T-cell (primary cell): Measurements from ENCODE around the gene SEL1L. TPM values are rescaled to one million over a fixed set of nuclear protein-coding genes. Genes with fewer than 3 reads are reported as not detected.
"Not testable (repeated sequence)": the region's sequence is repeated elsewhere in the genome, so short reads cannot be mapped to it uniquely, and the experiment has no call there.

Experiments
- ATAC-seq, 4 experiments: fragments of 200-7000 bp in 3 of 4; fragments of 150-1000 bp in 1 of 4; cut with Tn5 transposase; replicated peaks in 1 of 4; 1 replicate in 3 of 4; 2 replicates in 1 of 4; pipeline ENCODE4 v1.10.0; 2021; ENCODE audit warnings: moderate library complexity in 3 of 4, mild to moderate bottlenecking in 2 of 4, moderate number of reproducible peaks in 1 of 4
- CTCF ChIA-PET, 2 donors: fragments of 300-600 bp; sonication (Branson Sonifier 250); formaldehyde crosslinking; loops; one replicate each; lab custom pipeline; 2022; ENCODE audit warnings: antibody characterized with exemption in 2 of 2; lab: Charles Lee
- POLR2A ChIA-PET, 2 donors: fragments of 300-600 bp; sonication (Branson Sonifier 250); formaldehyde crosslinking; loops; one replicate each; lab custom pipeline; 2022; ENCODE audit warnings: antibody characterized with exemption in 2 of 2; lab: Charles Lee
- DNase-seq, 35 experiments: peaks; one replicate each; pipeline versions ENCODE4 v3.0.0 to v3.0.0-alpha.2; 2013 to 2023
- H3K27ac ChIP-seq: one replicate; pipeline ENCODE4 v1.5.1; 2013; ENCODE audit warnings: low read length
- H3K27me3 ChIP-seq, 2 experiments: replicated peaks in 1 of 2; 1 replicate in 1 of 2; 2 replicates in 1 of 2; pipeline versions ENCODE4 v1.6.1 to v1.7.0; 2013; ENCODE audit warnings: low read length in 1 of 2, mixed read lengths in 1 of 2; ENCODE audit not compliant: control insufficient read depth in 2 of 2, insufficient read depth in 2 of 2; ENCODE audit errors: extremely low read depth in 1 of 2
- H3K36me3 ChIP-seq, 2 donors: 1 replicate in 1 of 2; 2 replicates in 1 of 2; pipeline versions ENCODE4 v1.6.1 to v1.7.0; 2013; ENCODE audit warnings: low read length in 1 of 2; ENCODE audit not compliant: control insufficient read depth in 2 of 2, insufficient read depth in 1 of 2; ENCODE audit errors: extremely low read depth in 1 of 2
- H3K4me1 ChIP-seq, 2 experiments: 1 replicate in 1 of 2; 2 replicates in 1 of 2; pipeline versions ENCODE4 v1.6.1 to v1.7.0; 2013; ENCODE audit warnings: low read length in 2 of 2, mixed read lengths in 1 of 2; ENCODE audit not compliant: insufficient read depth in 2 of 2, control insufficient read depth in 1 of 2; ENCODE audit errors: extremely low read depth in 1 of 2
- H3K4me3 ChIP-seq, 2 donors: 1 replicate in 1 of 2; 2 replicates in 1 of 2; pipeline versions ENCODE4 v1.5.1 to v1.7.0; 2013; ENCODE audit warnings: mild to moderate bottlenecking in 2 of 2, low read length in 1 of 2, moderate library complexity in 1 of 2; ENCODE audit not compliant: control insufficient read depth in 1 of 2; ENCODE audit errors: extremely low read depth in 1 of 2
- H3K9me3 ChIP-seq: 2 replicates; pipeline ENCODE4 v1.7.0; 2013
- H3K27ac Mint-ChIP-seq, 2 donors: one replicate each; pipeline ENCODE4 v1.8.0; 2020 to 2021; ENCODE audit warnings: mild to moderate bottlenecking in 2 of 2, mixed read lengths in 2 of 2
- H3K27me3 Mint-ChIP-seq, 2 donors: one replicate each; pipeline ENCODE4 v1.8.0; 2021 to 2022; ENCODE audit warnings: mixed read lengths in 2 of 2
- H3K36me3 Mint-ChIP-seq: one replicate; pipeline ENCODE4 v1.8.0; 2021; ENCODE audit warnings: mixed read lengths
- H3K4me1 Mint-ChIP-seq, 3 donors: one replicate each; pipeline ENCODE4 v1.8.0; 2020 to 2022; ENCODE audit warnings: mixed read lengths in 3 of 3, mild to moderate bottlenecking in 1 of 3
- H3K4me3 Mint-ChIP-seq, 3 donors: one replicate each; pipeline ENCODE4 v1.8.0; 2020 to 2022; ENCODE audit warnings: mild to moderate bottlenecking in 3 of 3, mixed read lengths in 3 of 3, moderate library complexity in 3 of 3
- H3K9me3 Mint-ChIP-seq, 3 donors: one replicate each; pipeline ENCODE4 v1.8.0; 2020 to 2022; ENCODE audit warnings: mixed read lengths in 3 of 3
- WGBS: methylation state at CpG from one replicate; pipeline ENCODE4 v1.1.5; 2013; ENCODE audit warnings: missing lambda C conversion rate; ENCODE audit not compliant: insufficient coverage; 5-methylcytosine and 5-hydroxymethylcytosine counted together
- total RNA-seq, 35 experiments: library from RNA in 6 of 35; stranded (reverse) in 6 of 35; fragments of 120-200 nt in 1 of 35; gene quantifications; one replicate each; pipeline versions ENCODE4 v1.2.1 to v1.2.4 and lab custom pipeline; 2013 to 2026

Gene SEL1L
- total RNA-seq, 5 donors from 2014 or later (not counting 1 experiment from before 2014, with no cell fraction given) = 44.2 to 55.2 (median 52.7) TPM

DNA sequence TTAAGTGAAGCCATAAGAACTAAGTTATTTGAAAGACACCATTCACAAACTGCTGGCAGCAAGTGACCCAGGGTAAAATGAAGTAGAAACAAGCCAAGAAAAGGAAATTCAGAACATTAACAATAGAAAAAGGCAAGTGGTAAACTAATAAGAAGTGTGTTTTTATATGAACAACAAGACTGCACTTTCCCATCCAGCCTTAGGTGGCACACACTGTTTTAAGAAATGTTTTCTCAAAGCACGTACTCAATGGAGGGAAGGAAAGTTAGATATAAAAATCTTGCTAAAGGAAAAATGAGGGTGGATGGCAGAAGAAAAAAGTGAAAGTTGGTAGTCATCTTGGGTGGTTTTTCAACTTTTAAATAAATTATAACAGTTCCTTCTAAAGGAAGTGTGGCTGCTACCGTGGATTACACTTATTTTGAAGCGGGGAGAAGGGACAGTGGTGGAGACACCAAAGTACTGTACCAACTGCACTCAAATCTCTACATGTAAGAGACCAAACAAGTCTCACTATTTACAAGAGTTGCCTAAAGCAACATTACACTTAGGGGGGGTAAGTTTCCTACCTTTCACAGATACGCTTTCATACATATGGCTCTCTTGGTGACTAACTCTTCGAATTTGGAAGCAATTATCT is 58.8 kb downstream of the SEL1L start:
- CTCF ChIA-PET = no interaction called here

DNA sequence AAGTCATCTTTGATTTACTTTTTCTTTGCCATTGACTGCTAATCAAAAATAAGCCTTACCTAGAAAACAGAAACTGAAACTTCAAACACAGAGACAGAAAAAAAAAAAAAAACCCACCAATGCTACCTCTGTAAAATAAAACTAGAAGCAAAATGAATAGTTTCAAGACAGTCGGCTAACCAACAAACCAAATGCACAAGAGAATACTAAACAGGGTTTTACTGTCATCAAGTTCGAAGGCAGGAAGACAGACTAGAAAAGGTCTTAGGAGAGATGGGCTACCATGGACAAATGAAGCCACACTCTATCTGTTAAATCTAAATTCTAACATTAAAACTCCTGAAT is 59.5 kb downstream of the SEL1L start:
- H3K27me3 Mint-ChIP-seq = no peaks in the 10 kb centered on the region
- POLR2A ChIA-PET = no interaction called here
- CTCF ChIA-PET = no interaction called here
- H3K4me1 ChIP-seq = peaks cover 0 to 13% of the 10 kb centered on the region in 2 experiments
- peaks cover 24% of the 10 kb centered on the region for H3K36me3 Mint-ChIP-seq
- peaks cover 30 to 44% (median 37%) of the 10 kb centered on the region in 3 donors for H3K4me1 Mint-ChIP-seq
- ATAC-seq (peak; percentile 60 to 71 (median 60)), DNase-seq (peak in 1 of 35 experiments; percentile 40)
- no peaks in the 10 kb centered on the region for H3K27me3 ChIP-seq
- H3K4me3 Mint-ChIP-seq = peak overlapping the region; percentile 68 to 72 (median 70)
- H3K9me3 ChIP-seq = no peaks in the 10 kb centered on the region
- H3K27ac Mint-ChIP-seq = peak overlapping the region; percentile 91 to 97
- H3K36me3 ChIP-seq = peaks cover 0 to 32% of the 10 kb centered on the region in 2 donors
- H3K9me3 Mint-ChIP-seq = no peaks in the 10 kb centered on the region
- peak overlapping the region; percentile 81 for H3K27ac ChIP-seq
- peak overlapping the region in 1 of 2 donors; percentile 8 for H3K4me3 ChIP-seq
- WGBS = 0% methylated on average over 1 of the region's 2 CpGs

More for the DNA sequence above, 58.8 kb downstream of the SEL1L start:
- H3K27me3 Mint-ChIP-seq = no peaks in the 10 kb centered on the region
- Histone ChIP-seq H3K4me1 (peaks cover 0 to 13% of the 10 kb centered on the region in 2 experiments), H3K4me3 (no peak overlapping the region), H3K27me3 (no peaks in the 10 kb centered on the region), H3K27ac (peak overlapping the region; percentile 81), H3K9me3 (no peaks in the 10 kb centered on the region), H3K36me3 (peaks cover 0 to 39% of the 10 kb centered on the region in 2 donors)
- ATAC-seq = peak; percentile 19 to 72 (median 42)
- H3K36me3 Mint-ChIP-seq = peaks cover 29% of the 10 kb centered on the region
- H3K4me3 Mint-ChIP-seq = peak overlapping the region; percentile 68 to 72 (median 70)
- peaks cover 30 to 44% (median 37%) of the 10 kb centered on the region in 3 donors for H3K4me1 Mint-ChIP-seq
- POLR2A ChIA-PET = no interaction called here
- H3K27ac Mint-ChIP-seq = peak overlapping the region; percentile 91 to 97
- no peaks in the 10 kb centered on the region for H3K9me3 Mint-ChIP-seq
- no CpG with 5 or more reads among the region's 5 CpGs for WGBS
- DNase-seq = peak in 1 of 35 experiments; percentile 28

DNA sequence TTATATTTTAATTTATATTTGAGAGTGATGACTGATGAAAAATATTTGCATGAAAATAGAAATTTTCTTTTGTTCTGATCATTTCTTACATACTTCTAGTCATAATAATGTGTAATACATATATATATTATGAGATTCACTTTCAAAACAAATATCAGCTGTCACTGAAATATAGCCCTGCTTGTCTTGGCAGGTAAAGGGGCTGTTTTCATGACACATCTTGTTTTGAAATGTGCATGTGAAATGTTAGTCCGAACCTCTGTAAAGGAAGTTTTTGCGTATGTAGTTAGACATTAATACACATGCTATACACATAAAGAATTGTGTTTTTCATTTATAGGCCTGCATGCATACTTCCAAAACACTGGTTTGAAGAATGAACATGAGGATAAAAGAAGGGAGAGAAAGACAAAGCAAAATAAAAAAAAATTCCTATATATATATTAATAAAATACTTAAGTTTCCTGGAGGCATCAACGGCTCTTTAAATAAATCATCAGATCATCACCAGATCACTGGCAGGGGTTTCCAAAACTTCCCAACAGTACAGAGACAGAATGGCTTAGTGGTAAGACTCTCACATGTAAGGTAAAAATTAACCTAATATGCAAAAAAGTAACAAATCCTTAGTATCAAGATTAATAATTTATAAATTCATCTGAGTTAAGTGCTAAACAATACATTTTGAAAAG is 60.1 kb downstream of the SEL1L start:
- Histone ChIP-seq H3K36me3 (peaks cover 0 to 27% of the 10 kb centered on the region in 2 donors), H3K9me3 (no peaks in the 10 kb centered on the region), H3K27ac (peak overlapping the region; percentile 81), H3K4me1 (peaks cover 0 to 13% of the 10 kb centered on the region in 2 experiments), H3K27me3 (no peaks in the 10 kb centered on the region), H3K4me3 (no peak overlapping the region)
- Mint-ChIP-seq H3K4me1 (peaks cover 30 to 44% (median 37%) of the 10 kb centered on the region in 3 donors), H3K27ac (peak overlapping the region; percentile 91 to 97), H3K36me3 (peaks cover 19% of the 10 kb centered on the region), H3K9me3 (no peaks in the 10 kb centered on the region), H3K27me3 (no peaks in the 10 kb centered on the region), H3K4me3 (peak overlapping the region; percentile 68 to 72 (median 70))
- ATAC-seq (peak in 1 of 4 experiments; percentile 26), DNase-seq (no peak)
- ChIA-PET POLR2A (interaction anchor here in 1 of 2 donors (0.6 kb wide), 1 partner anchor 13 kb away, joined by 11 read pairs; no protein-coding TSS in a partner anchor), CTCF (interaction anchor here in 1 of 2 donors (1.0 kb wide), 1 partner anchor 9 kb away, joined by 3 read pairs; no protein-coding TSS in a partner anchor)
- no CpG with 5 or more reads among the region's 3 CpGs for WGBS

DNA sequence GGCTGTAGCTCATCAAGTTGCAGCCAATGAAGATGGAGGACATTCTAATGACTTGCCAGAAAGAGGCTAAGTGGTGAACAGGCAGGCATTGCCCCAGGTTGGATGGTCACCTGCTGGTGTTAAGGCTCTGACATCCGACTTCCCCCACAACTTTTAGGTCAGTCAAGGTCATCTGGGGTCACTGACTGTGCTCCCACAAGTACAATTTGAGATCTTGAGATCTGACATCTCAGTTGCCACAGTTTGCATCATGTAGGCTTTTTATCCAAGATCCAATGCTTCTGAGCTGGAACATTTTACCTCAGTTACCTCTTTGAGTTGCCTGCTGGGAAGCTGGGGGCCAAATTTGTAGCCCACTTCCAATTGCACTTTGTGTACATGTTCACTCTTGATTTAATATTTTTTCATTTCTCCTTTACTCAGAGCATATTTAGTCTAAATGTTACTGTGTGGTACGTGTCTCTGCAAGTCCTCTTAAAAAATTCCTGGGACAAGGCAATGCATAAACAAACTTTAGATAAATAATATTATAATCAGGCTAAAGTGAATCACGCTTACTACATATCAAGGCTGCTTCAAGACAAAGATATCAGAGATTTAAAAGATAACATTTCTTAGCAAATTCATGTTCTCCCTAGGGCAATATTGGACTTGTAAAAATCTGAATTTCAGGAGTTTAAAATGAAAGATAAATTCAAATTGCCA is 61.4 kb downstream of the SEL1L start:
- H3K36me3 ChIP-seq = peaks cover 0 to 18% of the 10 kb centered on the region in 2 donors
- 100% methylated on average over 1 of the region's 3 CpGs for WGBS
- no peaks in the 10 kb centered on the region for H3K9me3 ChIP-seq
- POLR2A ChIA-PET = no interaction called here
- H3K27me3 ChIP-seq = no peaks in the 10 kb centered on the region
- no peak overlapping the region for H3K4me3 Mint-ChIP-seq
- no peak for ATAC-seq
- no peaks in the 10 kb centered on the region for H3K9me3 Mint-ChIP-seq
- H3K4me3 ChIP-seq = no peak overlapping the region
- H3K4me1 ChIP-seq = peaks cover 0 to 13% of the 10 kb centered on the region in 2 experiments
- no peak overlapping the region for H3K27ac ChIP-seq
- peaks cover 13% of the 10 kb centered on the region for H3K36me3 Mint-ChIP-seq
- no peaks in the 10 kb centered on the region for H3K27me3 Mint-ChIP-seq
- DNase-seq = no peak
- CTCF ChIA-PET = no interaction called here
- H3K4me1 Mint-ChIP-seq = peaks cover 30 to 44% (median 37%) of the 10 kb centered on the region in 3 donors
- no peak overlapping the region for H3K27ac Mint-ChIP-seq

DNA sequence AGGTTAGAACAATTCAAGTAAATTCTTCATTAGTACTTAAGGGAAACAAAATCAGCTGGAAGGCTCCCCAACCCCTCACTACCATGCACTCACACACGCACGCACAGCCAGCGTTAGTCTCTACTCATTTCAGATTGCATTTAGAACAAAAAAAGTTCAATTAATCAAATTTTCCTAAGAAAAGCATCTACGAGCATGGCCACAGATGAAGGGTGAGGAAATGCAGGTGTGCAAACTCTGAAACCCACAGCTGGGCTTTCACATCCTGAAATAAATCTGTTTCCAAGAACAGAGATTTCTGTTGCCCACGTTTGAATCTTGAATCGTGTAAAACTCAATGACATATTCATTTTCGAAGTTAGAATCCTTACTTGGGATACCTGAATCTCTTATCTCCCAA is 62.6 kb downstream of the SEL1L start:
- Mint-ChIP-seq H3K27me3 (no peaks in the 10 kb centered on the region), H3K4me3 (no peak overlapping the region), H3K27ac (no peak overlapping the region), H3K4me1 (peaks cover 30 to 44% (median 36%) of the 10 kb centered on the region in 3 donors), H3K9me3 (no peaks in the 10 kb centered on the region), H3K36me3 (peaks cover 6% of the 10 kb centered on the region)
- Histone ChIP-seq H3K27me3 (no peaks in the 10 kb centered on the region), H3K4me3 (no peak overlapping the region), H3K9me3 (no peaks in the 10 kb centered on the region), H3K27ac (no peak overlapping the region), H3K36me3 (peaks cover 0 to 7% of the 10 kb centered on the region in 2 donors), H3K4me1 (peaks cover 0 to 13% of the 10 kb centered on the region in 2 experiments)
- ChIA-PET POLR2A (no interaction called here), CTCF (no interaction called here)
- DNase-seq = no peak
- WGBS = 17% methylated on average over 3 of the region's 7 CpGs
- no peak for ATAC-seq

DNA sequence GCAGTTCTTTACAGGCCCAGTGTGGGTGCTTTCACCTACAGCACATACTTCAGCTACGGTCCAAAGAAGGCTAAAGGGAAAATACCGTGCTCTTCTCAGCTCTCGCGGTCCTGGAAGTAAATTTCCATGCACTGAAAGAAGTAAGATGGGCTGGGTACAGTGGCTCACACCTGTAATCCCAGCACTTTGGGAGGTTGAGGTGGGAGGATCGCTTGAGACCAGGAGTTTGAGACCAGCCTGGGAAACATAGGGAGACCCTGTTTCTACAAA is 63.2 kb downstream of the SEL1L start:
- H3K4me1 ChIP-seq = peaks cover 0 to 13% of the 10 kb centered on the region in 2 experiments
- H3K36me3 Mint-ChIP-seq, H3K27me3 ChIP-seq, CTCF ChIA-PET, H3K27ac ChIP-seq, H3K27ac Mint-ChIP-seq, H3K9me3 Mint-ChIP-seq, POLR2A ChIA-PET, ATAC-seq, H3K9me3 ChIP-seq, H3K36me3 ChIP-seq, H3K4me3 Mint-ChIP-seq, H3K4me3 ChIP-seq, H3K27me3 Mint-ChIP-seq, DNase-seq: not testable (repeated sequence)
- H3K4me1 Mint-ChIP-seq = peaks cover 30 to 41% (median 32%) of the 10 kb centered on the region in 3 donors
- 100% methylated on average over 2 of the region's 5 CpGs for WGBS
